NCI-H2196 (cell line): Measurements from ENCODE around the gene PTPRN2.

Source experiments
- DNase-seq: peaks from one replicate; lab custom pipeline; 2025; ENCODE audit not compliant: unreplicated experiment; lab: John Stamatoyannopoulos, UW

The PTPRN2 gene

DNA sequence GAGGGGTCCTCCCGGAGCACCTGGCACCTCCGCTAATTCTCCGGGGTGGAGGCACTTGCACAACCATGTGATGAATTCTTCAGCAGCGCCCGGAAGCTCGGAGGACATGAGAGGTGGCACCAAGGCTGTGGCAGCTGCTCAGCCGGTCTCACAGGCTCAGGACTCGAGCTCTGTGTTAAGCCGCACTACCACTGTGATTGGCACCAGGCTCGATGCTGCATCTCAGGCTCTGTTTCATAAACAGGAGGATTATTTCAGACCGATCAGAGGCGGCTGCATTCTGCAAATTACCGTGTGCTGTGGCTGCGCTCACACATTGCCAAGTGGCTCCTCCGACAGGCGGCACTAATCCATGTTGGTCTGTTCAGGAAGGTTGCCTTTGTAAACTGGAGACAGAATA is 755.6 kb downstream of the PTPRN2 start:
- DNase-seq, result no peak

DNA sequence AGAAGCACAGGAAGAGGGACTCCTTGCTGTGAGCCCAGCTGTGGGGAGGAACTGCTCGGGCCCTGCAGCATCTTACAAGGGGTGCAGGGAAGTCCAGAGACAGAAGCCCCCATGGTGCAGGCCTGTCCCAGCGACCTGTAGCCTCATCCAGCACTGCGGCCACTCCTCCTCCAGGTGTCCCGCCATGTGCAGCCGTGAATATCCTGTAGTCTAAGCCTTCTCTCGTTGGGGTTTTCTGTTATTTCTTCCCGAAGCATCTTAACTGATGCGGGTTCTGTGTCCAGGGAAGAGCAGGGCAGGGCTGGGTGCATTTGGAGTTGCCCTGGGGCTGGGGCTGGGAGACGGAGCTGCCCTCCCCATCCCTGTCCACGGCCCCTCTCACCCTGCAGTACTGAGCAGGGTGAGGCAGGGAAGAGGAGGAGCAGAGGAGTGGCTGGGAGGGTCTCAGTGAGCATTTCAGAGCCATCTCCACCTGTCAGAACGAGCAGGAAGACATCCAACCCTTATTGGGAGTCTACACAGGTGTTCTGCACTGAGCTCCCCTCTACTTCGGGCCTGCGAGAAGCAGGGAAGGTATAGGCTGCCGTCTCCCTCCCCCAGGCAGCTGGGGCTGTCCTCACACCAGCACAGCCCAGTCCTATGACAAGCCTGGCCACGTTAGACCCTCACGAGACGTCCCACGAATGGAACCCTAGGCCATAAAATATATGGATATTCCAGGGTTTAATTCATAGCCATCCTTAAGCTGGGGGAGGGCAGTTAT is 756.3 kb downstream of the PTPRN2 start:
- no peak for DNase-seq

DNA sequence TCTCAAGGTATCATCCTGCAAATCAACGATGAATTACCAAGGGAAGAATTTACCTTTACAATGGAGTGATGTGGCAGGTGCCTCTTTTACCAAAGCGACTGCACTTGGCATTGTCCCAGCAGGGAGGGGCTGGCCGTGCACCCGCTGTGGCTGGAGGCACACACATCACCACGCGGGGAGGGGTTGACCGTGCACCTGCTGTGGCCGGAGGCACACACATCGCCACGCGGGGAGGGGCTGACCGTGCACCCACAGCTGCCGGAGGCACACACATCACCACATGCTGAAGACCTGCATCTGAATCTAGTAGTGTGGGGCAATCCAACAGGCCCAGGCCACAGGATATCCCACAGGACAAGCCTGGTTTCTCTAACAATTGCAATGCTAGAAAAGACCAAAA is 757.3 kb downstream of the PTPRN2 start:
- peak; percentile 7 for DNase-seq

DNA sequence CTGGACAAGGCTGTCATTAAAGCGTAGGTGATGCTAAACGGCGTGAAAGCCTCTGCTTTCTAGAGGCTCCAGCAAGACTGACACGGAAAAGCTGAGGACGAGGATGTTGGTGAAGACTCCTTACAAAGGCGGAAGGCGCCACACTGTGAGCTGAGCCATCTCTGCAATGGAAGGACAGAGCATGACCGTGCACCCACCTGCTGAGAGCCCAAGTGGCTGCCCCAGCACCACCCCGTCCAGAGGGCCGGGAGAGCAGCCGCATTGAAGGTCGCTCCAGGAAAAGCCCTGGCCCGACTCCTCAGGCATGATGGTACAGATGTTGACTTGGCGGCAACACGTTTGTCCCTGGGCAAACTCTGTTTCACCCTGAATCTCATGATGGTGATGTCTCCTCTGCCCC is 758.1 kb downstream of the PTPRN2 start:
- DNase-seq, result no peak

DNA sequence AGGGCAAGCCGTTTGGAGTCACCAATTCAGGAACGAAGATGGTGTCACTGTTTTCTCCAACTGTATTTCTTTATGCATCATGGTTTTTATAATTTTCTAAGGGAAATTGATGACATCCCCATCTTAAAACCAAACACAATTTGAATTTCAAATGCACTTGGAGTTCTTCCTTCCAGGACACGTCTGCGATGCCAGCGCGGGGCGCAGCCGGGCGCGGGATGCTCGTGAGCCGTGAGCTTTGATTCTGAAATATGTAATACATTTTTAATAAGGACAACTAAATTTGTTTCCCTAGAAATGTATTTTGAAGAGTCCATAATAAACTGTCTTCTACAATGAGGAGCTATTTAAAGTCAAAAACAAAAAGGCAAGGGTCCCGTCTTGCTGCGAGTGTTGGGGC is 758.7 kb downstream of the PTPRN2 start:
- no peak for DNase-seq

DNA sequence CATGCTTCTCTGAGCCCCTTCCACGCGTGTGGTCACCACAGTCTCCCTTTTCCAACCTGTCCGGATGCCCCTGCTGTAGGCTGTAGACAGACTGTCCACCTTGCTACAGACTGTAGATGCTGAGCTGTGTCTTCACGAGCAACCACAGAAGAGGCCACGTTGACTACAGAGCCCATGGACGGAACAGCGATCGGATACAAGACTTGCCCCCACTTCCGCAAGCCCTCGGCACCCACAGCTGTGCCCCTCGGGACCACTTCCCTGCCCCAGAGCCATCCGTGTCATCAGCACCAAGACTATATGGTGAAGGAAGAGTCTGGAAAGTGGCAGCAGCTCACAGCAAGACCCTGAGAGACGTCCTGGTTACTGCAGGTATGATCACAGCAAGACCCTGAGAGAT is 759.4 kb downstream of the PTPRN2 start:
- no peak for DNase-seq

DNA sequence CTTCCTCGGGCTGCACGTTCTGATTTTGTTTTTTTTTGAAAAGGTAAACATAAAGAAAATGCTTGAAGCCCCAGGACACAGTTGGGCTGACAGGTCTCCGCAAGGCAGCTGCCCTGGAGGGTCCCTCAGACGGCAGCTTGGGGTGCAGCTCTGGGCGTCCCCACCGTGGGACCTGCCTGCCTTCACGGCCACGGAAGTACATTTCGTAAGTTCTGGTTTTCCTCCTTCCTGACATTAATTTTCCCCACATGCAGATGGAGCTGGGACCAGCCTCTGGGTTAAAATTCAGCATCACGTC is 759.8 kb downstream of the PTPRN2 start:
- no peak for DNase-seq

DNA sequence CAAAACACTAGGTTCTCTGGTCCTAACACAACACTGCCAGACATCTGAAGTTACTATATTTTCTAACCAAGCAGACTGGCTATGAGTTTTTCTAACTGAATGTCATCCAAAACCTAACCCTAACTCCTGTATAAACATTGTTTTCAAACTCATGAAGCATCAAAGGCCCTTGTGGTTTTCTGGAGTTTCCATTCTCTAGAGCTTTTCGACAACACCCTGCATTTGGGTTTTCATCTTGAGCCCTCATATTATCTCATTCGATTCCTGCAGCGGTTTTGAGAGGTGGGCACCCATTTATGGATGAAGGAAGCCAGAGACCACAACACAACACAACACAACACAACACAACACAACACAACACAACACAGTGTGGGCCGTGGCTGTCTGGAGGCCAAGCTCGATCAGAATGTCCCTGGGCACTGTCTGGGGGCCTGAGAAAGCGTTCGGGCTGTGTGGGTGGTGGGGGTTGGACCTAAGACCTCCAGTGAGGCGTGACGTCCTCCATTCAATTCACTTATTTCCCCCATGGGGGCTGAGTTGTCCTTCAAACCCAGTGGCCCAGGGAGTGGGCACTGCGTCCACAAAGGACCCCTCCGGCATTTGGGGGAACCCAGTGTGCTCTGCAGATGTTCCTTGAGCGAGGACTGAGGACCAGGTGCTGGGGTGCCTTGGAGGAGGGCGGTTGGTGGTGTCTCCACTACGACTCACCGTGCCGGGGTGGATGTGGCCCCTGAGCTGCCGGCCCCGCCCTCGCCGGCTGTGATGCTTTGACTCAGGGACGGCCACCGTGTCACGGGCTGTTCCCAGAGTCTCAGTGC is 760.4 kb downstream of the PTPRN2 start:
- DNase-seq, result no peak

DNA sequence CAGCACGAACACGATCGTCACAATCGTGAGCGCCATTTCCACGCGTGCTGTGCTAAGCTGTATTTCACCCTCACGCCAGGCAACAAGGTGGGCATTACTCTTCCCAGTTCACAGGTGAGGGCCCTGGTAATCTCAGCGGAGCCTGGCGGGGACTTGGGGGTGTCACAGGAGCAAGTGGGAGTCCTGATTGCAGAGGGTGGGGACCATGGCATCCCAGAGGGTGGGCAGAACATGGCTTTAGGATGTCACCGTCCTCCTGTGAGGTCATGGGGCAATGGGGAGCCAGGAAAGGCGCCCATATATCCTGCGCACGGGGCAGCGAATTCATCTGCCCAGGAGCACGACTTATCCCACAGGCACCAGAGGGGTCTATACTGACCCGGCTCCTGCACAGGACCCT is 761.1 kb downstream of the PTPRN2 start:
- DNase-seq, result no peak

DNA sequence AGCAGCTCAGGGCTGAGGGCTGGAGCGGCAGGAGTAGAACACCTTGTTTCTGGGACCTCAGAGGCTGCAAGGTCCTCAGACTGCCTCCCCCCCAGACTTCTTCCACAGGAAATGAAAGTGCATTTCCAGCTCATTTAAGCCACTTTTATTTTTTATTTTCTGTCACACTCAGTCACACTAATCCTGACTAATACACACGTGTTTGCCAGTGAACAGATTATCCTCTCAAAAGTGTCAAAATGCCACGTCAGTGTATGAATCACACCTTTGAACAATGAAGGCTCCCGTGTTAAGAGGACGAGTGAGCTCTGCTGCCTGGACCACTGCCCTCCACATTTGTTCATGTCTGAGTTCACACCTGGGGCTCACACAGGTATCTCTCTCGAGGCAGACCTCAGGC is 762.3 kb downstream of the PTPRN2 start:
- no peak for DNase-seq

DNA sequence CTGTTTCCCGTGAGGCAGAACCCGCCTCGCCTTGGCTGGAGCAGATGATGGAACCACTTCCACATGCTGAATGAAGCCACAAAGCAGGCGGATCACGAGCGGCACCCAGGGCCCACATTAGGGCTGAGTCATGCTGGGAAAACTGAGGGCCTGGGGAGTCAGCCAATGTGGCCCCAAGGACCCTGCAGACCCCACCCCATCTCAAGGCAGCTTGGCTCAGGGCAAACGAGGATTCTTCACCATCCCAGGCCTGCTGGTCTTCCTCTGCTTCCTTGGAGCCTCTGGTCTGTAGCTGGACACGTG is 762.9 kb downstream of the PTPRN2 start:
- no peak for DNase-seq

DNA sequence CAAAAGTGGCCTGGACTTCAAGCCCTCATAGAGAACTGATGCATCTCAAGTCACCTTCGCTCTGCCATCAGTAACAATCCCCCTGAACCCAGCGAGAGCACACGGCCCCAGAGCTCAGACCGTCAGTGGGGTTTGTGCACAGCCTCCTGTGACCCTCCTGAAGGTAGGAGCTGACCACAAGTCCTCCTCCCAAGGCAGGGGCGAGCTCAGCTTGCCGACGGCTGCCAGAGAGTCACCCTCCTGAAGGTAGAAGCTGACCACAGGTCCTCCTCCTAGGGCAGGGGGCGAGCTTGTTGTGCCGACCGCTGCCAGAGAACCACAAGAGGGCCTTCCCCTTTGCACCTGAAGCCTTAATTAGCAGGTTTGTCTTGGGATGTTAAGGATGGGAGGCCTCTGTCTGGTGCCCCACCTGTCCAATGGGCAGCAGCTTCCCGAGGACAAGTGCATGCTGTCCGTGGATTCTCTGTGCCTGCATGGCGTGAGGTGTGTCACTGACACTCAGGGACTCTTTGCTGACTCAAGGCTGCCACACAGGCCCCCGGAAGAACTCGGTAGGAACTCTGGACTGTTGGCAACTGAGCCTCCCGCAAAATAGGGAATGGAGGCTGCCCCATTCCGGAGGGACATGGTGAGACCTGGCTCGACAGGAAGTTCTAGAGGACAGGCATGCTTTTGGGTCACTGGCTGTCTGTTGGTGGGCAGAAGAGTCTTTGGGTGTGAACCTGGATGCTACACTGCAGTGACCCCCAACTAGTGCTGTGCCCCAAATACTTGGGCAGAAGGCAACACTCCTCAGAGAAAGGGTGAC is 763.4 kb downstream of the PTPRN2 start:
- DNase-seq, result no peak

DNA sequence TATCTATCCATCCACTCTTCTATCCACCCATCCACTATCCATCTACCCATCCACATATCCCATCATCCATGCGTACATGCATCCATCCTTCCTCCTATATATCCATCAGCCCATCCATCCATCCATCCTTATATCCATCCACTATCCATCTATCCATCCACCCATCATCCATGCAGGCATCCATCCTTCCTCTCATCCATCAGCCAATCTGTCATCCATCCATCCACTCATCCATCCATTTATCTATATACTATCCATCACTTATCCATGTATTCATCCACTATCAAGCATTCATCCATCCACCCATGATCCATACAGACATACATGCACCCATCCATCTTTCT is 765.0 kb downstream of the PTPRN2 start:
- no peak for DNase-seq

DNA sequence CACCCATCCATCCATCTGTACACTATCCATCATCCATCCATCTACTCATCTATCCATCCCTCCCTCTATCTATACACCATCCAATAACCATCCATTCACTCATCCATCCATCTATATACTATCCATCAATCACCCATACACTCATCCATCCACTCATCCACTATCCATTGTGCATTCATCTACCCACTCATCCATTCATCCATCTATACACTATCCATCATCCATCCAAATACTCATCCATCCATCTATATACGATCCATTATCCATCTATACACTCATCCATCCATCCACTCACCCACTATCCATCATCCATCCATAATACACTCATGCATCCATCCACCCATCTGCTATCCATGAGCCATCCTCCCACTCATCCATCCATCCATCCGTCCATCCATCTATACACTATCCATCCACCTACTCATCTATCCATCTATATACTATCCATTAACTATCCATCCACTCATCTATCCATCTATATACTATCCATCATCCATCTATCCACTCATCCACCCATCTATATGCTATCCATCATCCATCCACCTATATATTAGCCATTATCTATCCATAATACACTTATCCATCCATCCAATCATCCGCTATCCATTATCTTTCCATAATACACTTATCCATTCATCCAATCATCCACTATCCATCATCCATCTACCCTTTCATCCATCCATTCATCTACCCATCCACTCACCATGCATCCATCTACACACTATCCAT is 765.5 kb downstream of the PTPRN2 start:
- DNase-seq, result no peak

DNA sequence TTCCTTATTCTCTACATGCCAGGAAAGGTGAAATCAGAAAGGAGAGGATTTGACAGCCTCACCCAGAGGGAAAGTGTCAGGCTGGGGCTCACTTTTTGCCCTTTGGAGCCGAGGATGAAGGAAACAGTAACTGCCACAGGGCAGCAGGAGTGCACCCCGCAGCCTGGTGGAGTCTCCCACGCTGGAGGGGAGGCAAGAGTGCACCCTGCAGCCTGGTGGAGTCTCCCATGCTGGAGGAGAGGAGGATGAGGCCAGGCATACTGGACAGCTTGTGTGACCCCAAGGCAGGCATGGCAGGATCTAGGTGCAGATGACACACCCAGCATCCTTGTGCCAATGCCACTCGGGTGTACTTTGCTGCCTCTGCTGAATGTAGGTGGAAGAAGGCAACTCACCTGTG is 766.8 kb downstream of the PTPRN2 start:
- no peak for DNase-seq

DNA sequence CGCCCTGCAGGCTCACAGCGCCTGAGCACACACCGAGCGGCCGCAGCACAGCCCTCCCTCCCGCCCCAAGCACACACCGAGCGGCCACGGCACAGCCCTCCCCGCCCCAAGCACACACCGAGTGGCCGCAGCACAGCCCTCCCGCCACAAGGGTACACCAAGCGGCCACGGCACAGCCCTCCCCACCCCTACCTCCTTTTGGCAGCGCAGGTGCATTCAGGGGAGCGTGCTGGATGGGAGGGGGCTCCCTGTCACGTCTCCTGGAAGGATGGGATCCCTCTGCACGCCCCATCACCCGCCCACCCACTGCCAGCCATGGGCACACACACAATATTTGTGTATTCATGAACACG is 768.2 kb downstream of the PTPRN2 start:
- DNase-seq, result no peak

DNA sequence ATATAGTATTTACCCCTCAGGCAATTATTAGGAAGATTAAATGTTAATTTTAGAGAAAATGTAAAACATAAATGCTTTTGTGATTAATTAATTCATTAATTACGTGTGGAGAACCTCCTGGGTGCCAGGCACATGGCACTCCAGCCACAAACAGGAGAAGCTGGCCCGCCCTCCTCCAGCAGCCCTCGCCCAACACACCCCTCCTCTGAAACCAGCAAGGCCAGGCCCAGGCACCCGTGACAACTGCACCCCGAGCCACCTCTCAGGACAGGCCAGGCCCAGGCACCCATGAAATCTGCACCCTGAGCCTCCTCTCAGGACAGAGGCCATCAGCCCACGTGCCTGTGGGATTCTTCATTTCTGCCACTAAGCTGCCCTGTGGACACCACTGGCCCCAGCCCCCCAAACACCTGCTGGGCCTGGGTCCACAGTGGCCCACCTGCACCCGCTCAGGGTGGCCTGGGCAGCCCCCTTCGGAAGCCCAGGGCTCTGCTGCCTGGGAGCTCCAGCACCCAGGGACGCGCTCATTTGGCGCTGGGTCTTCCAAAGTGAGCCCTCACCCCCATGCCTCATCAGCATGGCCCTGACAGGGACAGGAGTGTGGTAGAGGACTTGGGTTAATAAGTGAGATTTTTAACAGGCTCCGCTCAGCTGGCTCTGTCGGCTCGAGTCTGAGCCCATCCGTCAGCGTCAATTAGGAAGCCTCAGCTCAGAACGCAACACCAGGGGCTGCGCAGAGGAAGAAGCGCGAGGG is 768.7 kb downstream of the PTPRN2 start:
- no peak for DNase-seq

DNA sequence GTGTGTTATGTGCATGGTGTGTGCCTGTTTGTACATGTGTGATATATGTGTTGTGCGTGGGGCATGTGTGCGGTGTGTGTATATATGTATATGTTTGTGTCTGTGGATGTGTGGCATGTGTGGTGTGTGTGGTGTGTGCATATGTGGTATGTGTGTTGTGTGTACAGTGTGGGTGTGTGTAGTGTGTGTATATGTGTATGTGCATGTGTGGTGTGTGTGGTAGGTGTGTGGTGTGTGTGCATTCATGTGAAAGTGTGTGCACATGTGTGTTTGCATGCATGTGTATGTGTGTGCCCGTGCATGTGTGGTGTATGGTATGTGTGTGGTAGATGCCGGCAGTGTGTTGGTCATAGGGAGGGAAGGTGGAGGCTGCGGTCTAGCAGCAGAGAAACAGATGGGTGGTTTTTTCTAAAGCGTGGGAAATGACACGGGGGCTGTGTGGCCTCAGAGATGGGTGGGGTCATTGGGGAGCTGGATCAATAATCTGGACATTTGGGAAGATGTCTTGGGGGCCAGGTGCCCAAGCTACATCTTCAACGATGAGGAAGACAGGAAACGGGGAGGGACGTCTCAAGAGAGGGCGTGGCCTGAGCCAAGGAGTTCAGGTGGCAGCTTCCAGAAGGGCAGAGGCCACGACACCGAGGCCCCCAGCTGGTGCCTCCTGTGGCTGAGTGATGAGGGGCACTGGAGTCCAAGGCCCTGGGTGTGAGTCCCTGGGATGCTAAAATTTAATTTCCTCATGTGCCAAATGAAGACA is 769.5 kb downstream of the PTPRN2 start:
- DNase-seq, result no peak

DNA sequence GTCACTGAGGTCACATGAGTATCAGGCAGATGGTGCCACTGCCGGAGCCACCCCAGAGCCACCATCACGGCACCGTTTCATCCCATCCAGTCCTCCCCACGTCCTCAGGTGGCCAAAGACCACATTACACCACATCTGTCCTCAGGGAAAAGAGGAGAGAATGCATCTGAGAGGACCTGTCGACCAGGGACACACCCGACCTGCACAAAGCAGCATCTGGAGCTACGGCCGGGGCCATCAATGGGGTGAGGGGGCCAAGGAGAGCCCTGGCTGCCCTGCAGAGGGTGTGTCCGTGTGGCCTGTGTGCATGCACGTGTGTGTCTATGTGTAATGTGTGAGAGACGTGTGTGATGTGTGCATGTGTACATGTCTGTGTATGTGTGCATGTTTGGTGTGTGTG is 770.2 kb downstream of the PTPRN2 start:
- no peak for DNase-seq

DNA sequence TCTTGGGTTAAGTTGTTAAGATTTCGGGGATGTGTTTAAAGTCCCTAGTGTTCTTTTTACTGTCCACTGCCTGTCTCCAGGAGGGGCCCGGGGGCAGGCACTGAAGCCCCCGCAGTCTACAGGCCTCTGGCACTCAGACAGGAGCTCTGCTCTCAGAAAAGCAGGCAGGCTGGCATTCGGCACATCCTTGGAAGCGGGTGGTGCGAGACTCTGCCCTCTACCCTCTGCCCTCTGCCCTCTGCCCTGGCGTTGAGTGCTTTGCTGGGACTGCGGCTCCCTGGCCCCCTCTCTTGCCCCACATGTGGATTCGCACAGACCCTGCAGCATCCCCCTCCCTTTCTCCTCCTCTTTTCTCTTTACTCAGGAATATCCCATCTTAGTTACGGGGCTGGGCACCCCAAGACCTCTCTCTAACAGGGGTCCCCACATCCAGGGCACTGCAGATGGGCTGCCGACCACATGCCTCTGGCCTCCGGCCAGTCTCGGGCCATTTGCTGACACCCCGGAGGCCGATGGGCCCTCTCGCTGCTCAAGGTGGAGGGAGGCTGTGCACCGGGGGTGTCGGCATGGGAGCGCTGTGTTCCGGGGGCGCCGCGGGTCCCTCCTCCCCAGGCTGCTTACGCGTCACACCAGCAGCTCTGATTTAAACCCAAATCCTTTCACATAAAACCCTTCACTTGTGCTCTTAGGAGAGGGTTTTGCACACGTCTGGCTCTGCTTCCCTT is 770.9 kb downstream of the PTPRN2 start:
- no peak for DNase-seq
